ENCODE measurements around the gene CAPN12. TPM values are rescaled to one million over a fixed set of nuclear protein-coding genes. Genes with fewer than 3 reads are reported as not detected.

Gene CAPN12
- polyA plus RNA-seq, 3 donors = 1.8 TPM; not detected in 2

- Histone ChIP-seq H3K9me3 (replicated peaks in 1 of 2; ENCODE audit: control insufficient read depth in 1 of 2, insufficient read depth in 1 of 2, low read length in 2 of 2) (no peaks in the 10 kb centered on the region), H3K27me3 (ENCODE audit: control insufficient read depth in 2 of 2, insufficient read depth in 2 of 2, low read length in 2 of 2) (no peaks in the 10 kb centered on the region), H3K4me1 (ENCODE audit: control insufficient read depth in 1 of 2, insufficient read depth in 2 of 2, low read length in 2 of 2) (no peaks in the 10 kb centered on the region), H3K4me2 (replicated peaks; ENCODE audit: extremely low read depth, low read length, poor library complexity, severe bottlenecking) (no peak overlapping the region), H3K9ac (ENCODE audit: insufficient read depth, low read length, poor library complexity, severe bottlenecking) (no peak overlapping the region), H3K27ac (ENCODE audit: low read depth in 1 of 2, low read length in 2 of 2) (no peak overlapping the region), H3K36me3 (replicated peaks in 1 of 2; ENCODE audit: control insufficient read depth in 1 of 2, insufficient read depth in 2 of 2, low read length in 2 of 2) (peaks cover 90 to 92% of the 10 kb centered on the region in 2 donors), H2AFZ (ENCODE audit: insufficient read depth, low read depth, low read length, poor library complexity, severe bottlenecking) (no peak overlapping the region), H3K4me3 (replicated peaks in 1 of 3; ENCODE audit: low read depth in 2 of 3, low read length in 3 of 3) (no peak overlapping the region), H3K79me2 (ENCODE audit: insufficient read depth, low read length) (no peaks in the 10 kb centered on the region), H4K20me1 (ENCODE audit: insufficient read depth, low read length) (peaks cover 4% of the 10 kb centered on the region)
- no peak for TF ChIP-seq CTCF (IDR thresholded peaks at IDR 0.05)
- Mint-ChIP-seq H3K27me3 (ENCODE audit: low read depth in 3 of 3) (peaks cover 0 to 1% (median 0%) of the 10 kb centered on the region in 3 donors), H3K27ac (peak overlapping the region in 2 of 7 donors; percentile 21 to 35), H3K36me3 (peaks cover 85 to 97% of the 10 kb centered on the region in 2 donors), H3K4me1 (no peaks in the 10 kb centered on the region), H3K4me3 (no peak overlapping the region), H3K9me3 (peaks cover 0 to 2% (median 0%) of the 10 kb centered on the region in 7 donors)
- 100% methylated on average over 12 of the region's 21 CpGs for WGBS (ENCODE audit: insufficient coverage)
- DNase-seq = no peak
- intact Hi-C loops (cut with micrococcal nuclease) = no loop called here
Measured at GRCh38 chr19:38725469-38726283, 18.6 kb downstream of the CAPN12 start.

GRCh38 chr19:38723990-38724854, 20.1 kb downstream of the CAPN12 start:
- peaks cover 98 to 100% of the 10 kb centered on the region in 2 donors for H3K36me3 ChIP-seq (replicated peaks in 1 of 2; ENCODE audit: control insufficient read depth in 1 of 2, insufficient read depth in 2 of 2, low read length in 2 of 2)
- H4K20me1 ChIP-seq (ENCODE audit: insufficient read depth, low read length) = peaks cover 11% of the 10 kb centered on the region
- Mint-ChIP-seq H3K27me3 (ENCODE audit: low read depth in 3 of 3) (peaks cover 0 to 1% (median 0%) of the 10 kb centered on the region in 3 donors), H3K9me3 (peaks cover 0 to 1% (median 0%) of the 10 kb centered on the region in 7 donors), H3K36me3 (peaks cover 89 to 98% of the 10 kb centered on the region in 2 donors), H3K27ac (peak overlapping the region in 2 of 7 donors; percentile 6 to 31), H3K4me3 (no peak overlapping the region), H3K4me1 (no peaks in the 10 kb centered on the region)
- no peaks in the 10 kb centered on the region for H3K27me3 ChIP-seq (ENCODE audit: control insufficient read depth in 2 of 2, insufficient read depth in 2 of 2, low read length in 2 of 2)
- TF ChIP-seq CTCF (IDR thresholded peaks at IDR 0.05) = no peak
- 95% methylated on average over 30 of the region's 42 CpGs for WGBS (ENCODE audit: insufficient coverage)
- H3K4me1 ChIP-seq (ENCODE audit: control insufficient read depth in 1 of 2, insufficient read depth in 2 of 2, low read length in 2 of 2) = no peaks in the 10 kb centered on the region
- H3K9me3 ChIP-seq (replicated peaks in 1 of 2; ENCODE audit: control insufficient read depth in 1 of 2, insufficient read depth in 1 of 2, low read length in 2 of 2) = no peaks in the 10 kb centered on the region
- no peak overlapping the region for H3K9ac ChIP-seq (ENCODE audit: insufficient read depth, low read length, poor library complexity, severe bottlenecking)
- no peak overlapping the region for H3K27ac ChIP-seq (ENCODE audit: low read depth in 1 of 2, low read length in 2 of 2)
- DNase-seq = no peak
- H3K4me2 ChIP-seq (replicated peaks; ENCODE audit: extremely low read depth, low read length, poor library complexity, severe bottlenecking) = no peak overlapping the region
- intact Hi-C loops (cut with micrococcal nuclease) = no loop called here
- H3K4me3 ChIP-seq (replicated peaks in 1 of 3; ENCODE audit: low read depth in 2 of 3, low read length in 3 of 3) = no peak overlapping the region
- no peak overlapping the region for H2AFZ ChIP-seq (ENCODE audit: insufficient read depth, low read depth, low read length, poor library complexity, severe bottlenecking)
- no peaks in the 10 kb centered on the region for H3K79me2 ChIP-seq (ENCODE audit: insufficient read depth, low read length)
